Prostate gland (tissue), 2 donors: ENCODE results near the gene ADCY1.

Experiments used
- POLR2A ChIP-seq: fragments of 450-650 bp; IDR thresholded peaks from one replicate; pipeline ENCODE4 v1.6.1; 2016; ENCODE audit warnings: antibody characterized with exemption, mild to moderate bottlenecking
- POLR2AphosphoS5 ChIP-seq: sonication (generic); formaldehyde crosslinking; IDR thresholded peaks from one replicate; pipeline ENCODE4 v1.6.1; 2017; ENCODE audit warnings: antibody characterized with exemption
- TF ChIP-seq, protein P1 (sequence below), 4 experiments: fragments of 200-600 bp in 2 of 4; fragments of 450-650 bp in 2 of 4; sonication (generic) in 2 of 4; IDR thresholded peaks; 1 replicate in 3 of 4; 2 replicates in 1 of 4; pipeline ENCODE4 v1.5.1; 2016 to 2019; ENCODE audit warnings: antibody characterized with exemption in 4 of 4, mild to moderate bottlenecking in 2 of 4, moderate library complexity in 2 of 4

DNA sequence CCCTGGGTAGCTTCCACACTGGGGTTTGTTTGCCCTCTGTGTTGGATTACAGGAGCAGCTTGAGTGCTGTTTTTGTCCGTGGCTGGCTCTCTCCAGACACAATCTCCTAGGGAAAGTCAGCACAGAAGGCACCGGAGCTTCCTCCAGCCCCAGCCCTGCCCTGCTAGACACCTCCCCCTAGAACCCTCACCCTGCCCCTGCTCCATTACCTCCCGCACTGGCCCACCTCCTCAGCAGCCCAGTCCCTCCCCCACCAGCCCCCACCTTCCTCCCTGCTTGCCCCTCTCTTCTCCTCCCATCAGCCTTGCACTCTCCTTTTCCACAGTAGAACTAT is 130.5 kb downstream of the ADCY1 start:
- no peak for TF ChIP-seq POLR2A
- TF ChIP-seq, protein P1, sequence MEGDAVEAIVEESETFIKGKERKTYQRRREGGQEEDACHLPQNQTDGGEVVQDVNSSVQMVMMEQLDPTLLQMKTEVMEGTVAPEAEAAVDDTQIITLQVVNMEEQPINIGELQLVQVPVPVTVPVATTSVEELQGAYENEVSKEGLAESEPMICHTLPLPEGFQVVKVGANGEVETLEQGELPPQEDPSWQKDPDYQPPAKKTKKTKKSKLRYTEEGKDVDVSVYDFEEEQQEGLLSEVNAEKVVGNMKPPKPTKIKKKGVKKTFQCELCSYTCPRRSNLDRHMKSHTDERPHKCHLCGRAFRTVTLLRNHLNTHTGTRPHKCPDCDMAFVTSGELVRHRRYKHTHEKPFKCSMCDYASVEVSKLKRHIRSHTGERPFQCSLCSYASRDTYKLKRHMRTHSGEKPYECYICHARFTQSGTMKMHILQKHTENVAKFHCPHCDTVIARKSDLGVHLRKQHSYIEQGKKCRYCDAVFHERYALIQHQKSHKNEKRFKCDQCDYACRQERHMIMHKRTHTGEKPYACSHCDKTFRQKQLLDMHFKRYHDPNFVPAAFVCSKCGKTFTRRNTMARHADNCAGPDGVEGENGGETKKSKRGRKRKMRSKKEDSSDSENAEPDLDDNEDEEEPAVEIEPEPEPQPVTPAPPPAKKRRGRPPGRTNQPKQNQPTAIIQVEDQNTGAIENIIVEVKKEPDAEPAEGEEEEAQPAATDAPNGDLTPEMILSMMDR (IDR thresholded peaks at IDR 0.05), result no peak
- no peak for TF ChIP-seq POLR2AphosphoS5
